ENCODE data around the gene GTF2IRD2.
"Not testable (repeated sequence)": the region's sequence is repeated elsewhere in the genome, so short reads cannot be mapped to it uniquely, and the experiment has no call there.

- not testable (repeated sequence) for TF ChIP-seq SRF (IDR thresholded peaks at IDR 0.05; ENCODE audit: low read depth, low read length); CEBPB (IDR thresholded peaks at IDR 0.05; ENCODE audit: low read depth, low read length); CTCF (IDR thresholded peaks at IDR 0.05; ENCODE audit: control extremely low read depth in 1 of 3, insufficient read depth in 1 of 3, low read depth in 1 of 3, low read length in 3 of 3); CBX5 (IDR thresholded peaks at IDR 0.05; ENCODE audit: low read depth, low read length); MAFK (IDR thresholded peaks at IDR 0.05; ENCODE audit: low read depth, low read length)
Observed at GRCh38 chr7:74766991-74767390, 84.4 kb downstream of the GTF2IRD2 start.
